ENCODE measurements around the gene PPIL3. TPM values are rescaled to one million over a fixed set of nuclear protein-coding genes. Genes with fewer than 3 reads are reported as not detected.

Gene PPIL3
- total RNA-seq, 1 experiment from 2014 or later: 33.0 TPM

DNA sequence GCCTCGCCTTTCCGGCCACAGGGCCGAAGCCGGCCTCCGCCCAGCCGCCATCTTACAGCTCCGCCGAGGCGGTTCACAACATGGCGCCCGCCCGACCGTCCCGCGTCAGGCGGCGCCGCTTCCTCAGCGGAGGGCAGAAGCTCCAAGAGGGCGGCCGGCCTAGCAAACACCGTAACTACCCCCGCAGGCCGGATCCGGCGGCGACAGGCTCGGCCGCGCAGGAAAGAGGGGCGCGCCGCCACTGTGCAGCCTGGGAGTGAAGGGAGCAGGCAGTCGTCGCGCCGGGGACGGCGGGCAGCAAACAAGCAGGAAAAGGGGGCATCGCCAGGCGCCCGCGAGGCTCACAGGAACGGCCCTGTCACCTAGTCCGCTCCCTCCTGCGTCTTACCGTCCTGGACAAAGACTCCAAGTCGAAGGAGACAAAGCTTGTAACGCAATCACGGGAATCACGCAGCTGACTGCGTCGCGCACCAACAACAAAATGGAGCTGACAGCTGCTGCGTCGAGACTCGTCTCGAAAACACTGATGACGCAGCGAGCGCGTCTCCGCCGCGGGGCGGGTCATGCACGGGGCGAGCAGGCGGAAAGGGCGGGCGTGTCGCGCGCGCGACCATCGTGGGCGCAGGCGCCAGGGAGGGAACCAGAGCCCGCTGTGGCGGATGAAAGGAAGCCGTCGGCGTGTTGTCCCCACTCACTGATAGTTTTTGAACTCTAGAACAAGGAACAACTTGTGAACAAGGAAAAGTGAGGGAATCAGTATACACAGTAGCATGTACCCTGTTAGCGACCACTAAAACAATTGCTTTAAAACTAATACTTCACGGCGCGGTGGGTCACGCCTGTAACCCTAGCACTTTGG is 24.5 kb downstream of the PPIL3 start, which contains the start of gene CLK1:
Gene CLK1, minus strand, starts transcription at position 483 of the 859 bp plus-strand sequence. CDS start 2,796 bp downstream, outside the sequence.
- in situ Hi-C loops (cut with HindIII; ENCODE audit: low pct_unique_long_range_greater_than_20kb, low sequenced_read_pairs): no loop called here
- peak; percentile 92 for DNase-seq (ENCODE audit: low read depth, low spot score)

DNA sequence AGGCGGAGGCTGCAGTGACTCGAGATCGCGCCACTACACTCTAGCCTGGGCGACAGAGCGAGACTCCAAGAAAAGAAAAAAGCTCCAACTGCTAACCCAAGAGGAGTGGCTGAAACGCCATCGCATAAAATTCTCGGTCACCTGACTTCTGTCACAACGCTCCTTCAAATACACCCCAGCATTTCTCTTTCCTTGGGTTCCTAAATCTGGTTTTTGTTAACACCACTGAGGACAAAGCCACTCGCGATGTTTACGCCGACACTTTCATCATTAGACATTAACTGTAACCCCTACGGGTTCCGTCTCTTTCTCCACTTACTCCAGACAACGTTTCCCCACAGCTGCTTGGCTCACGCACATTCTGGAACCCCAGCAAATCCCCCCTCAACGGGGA is 25.1 kb downstream of the PPIL3 start:
- in situ Hi-C loops (cut with HindIII; ENCODE audit: low pct_unique_long_range_greater_than_20kb, low sequenced_read_pairs): no loop called here
- DNase-seq (ENCODE audit: low read depth, low spot score): no peak

- in situ Hi-C loops (cut with HindIII; ENCODE audit: low pct_unique_long_range_greater_than_20kb, low sequenced_read_pairs): no loop called here
- DNase-seq (ENCODE audit: low read depth, low spot score): peak; percentile 66
Measured at GRCh38 chr2:200862532-200863000, 26.3 kb downstream of the PPIL3 start.

- in situ Hi-C loops (cut with HindIII; ENCODE audit: low pct_unique_long_range_greater_than_20kb, low sequenced_read_pairs): no loop called here
- DNase-seq (ENCODE audit: low read depth, low spot score): no peak
Measured at GRCh38 chr2:200861617-200862155, 27.2 kb downstream of the PPIL3 start.

GRCh38 chr2:200860092-200860795 is 28.6 kb downstream of the PPIL3 start:
- in situ Hi-C loops (cut with HindIII; ENCODE audit: low pct_unique_long_range_greater_than_20kb, low sequenced_read_pairs): no loop called here
- peak; percentile 58 for DNase-seq (ENCODE audit: low read depth, low spot score)

DNA sequence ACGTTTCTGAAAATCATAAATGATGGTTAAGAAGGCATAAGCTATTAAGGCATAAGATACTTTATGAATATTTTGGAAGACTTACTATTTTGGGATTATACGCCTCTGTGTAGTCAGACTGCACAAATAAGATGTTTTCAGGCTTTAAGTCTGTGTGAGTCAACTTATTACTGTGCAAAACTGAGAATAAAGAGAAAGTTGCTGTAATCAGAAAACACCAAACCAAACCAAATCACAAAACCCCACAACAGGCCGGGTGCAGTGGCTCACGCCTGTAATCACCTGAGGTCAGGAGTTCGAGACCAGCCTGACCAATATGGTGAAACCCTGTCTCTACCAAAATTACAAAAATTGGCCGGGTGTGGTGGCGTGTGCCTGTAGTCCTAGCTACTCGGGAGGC is 32.1 kb downstream of the PPIL3 start:
- DNase-seq (ENCODE audit: low read depth, low spot score): no peak
- in situ Hi-C loops (cut with HindIII; ENCODE audit: low pct_unique_long_range_greater_than_20kb, low sequenced_read_pairs): no loop called here

DNA sequence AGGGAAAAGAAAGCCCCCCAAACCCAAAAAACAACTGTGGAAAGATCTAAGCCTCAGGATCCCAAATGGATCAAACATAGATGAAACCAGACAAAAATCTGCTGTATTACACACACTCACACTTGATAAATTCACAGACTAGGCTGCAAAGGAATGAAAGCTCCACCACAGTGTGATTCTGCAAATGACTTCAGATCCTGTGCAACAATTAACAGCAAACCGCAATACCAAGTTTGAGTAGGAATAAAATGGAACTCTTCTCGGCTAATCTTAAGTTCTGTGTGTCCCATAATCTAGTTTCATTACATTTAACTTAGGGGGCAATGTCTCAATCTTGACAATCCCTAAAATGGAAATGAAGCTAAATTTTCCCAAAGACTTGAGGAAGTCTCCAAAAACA is 36.3 kb downstream of the PPIL3 start:
- DNase-seq (ENCODE audit: low read depth, low spot score): no peak
- in situ Hi-C loops (cut with HindIII; ENCODE audit: low pct_unique_long_range_greater_than_20kb, low sequenced_read_pairs): no loop called here

GRCh38 chr2:200851398-200852248 is 37.3 kb downstream of the PPIL3 start:
- in situ Hi-C loops (cut with HindIII; ENCODE audit: low pct_unique_long_range_greater_than_20kb, low sequenced_read_pairs): no loop called here
- DNase-seq (ENCODE audit: low read depth, low spot score): no peak

GRCh38 chr2:200850512-200851256 is 38.2 kb downstream of the PPIL3 start:
- in situ Hi-C loops (cut with HindIII; ENCODE audit: low pct_unique_long_range_greater_than_20kb, low sequenced_read_pairs): no loop called here
- DNase-seq (ENCODE audit: low read depth, low spot score): no peak

DNA sequence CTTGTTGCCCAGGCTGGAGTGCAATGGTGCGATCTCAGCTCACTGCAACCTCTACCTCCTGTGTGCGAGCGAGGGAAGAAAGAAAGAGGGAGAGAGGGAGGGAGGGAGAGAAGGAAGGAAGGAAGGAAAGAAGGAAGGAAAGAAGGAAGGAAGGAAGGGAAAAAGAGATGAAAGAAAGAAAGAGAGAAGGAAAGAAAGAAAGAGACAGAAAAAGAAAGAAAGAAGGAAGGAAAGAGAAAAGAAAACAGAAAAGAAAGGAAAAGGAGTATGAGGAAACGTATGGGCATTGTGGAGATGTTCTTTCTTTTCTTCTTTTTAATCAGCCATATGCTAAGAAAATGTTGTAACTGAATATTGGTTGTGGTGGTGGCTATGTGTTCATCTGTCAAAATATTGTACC is 40.9 kb downstream of the PPIL3 start:
- in situ Hi-C loops (cut with HindIII; ENCODE audit: low pct_unique_long_range_greater_than_20kb, low sequenced_read_pairs): no loop called here
- no peak for DNase-seq (ENCODE audit: low read depth, low spot score)

DNA sequence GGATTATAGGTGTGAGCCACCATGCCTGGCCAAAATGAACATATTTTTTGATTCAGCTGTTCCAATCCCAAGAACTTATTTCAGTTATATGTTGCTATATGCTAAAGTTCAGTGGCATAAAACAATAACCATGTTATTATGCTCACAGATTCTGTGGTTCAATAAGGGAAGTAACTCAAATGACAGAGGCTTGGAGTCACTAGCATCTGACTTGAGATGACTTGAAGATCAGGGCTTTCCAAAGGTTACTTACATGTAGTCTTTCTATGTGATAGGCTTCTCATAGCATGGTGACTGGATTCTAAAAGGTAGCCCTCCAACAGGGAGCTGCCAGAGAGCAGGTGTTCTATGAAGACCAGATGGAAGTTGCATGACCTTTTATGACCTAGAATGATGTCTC is 41.6 kb downstream of the PPIL3 start:
- no peak for DNase-seq (ENCODE audit: low read depth, low spot score)
- in situ Hi-C loops (cut with HindIII; ENCODE audit: low pct_unique_long_range_greater_than_20kb, low sequenced_read_pairs): no loop called here

- in situ Hi-C loops (cut with HindIII; ENCODE audit: low pct_unique_long_range_greater_than_20kb, low sequenced_read_pairs): no loop called here
- DNase-seq (ENCODE audit: low read depth, low spot score): no peak
Measured at GRCh38 chr2:200845669-200846325, 43.1 kb downstream of the PPIL3 start.

DNA sequence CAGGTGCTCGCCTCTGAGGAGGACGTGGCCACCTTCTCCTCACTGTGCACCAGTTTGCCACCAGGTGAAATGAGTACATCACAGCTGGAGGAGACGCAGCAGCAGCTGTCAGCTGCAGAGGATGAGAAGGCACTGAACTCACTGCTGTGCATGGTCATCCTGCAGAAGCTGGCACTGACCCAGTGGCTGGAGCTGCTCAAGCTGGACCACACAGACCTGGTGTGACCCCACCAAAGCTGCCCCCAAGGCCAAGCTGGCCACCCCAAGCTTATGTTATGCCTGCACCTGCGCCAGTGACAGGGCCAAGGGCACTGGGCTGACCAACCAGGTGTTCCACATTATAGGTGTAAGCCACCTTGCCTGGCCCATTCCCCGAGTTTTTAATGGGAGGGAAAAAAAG is 43.7 kb downstream of the PPIL3 start:
- in situ Hi-C loops (cut with HindIII; ENCODE audit: low pct_unique_long_range_greater_than_20kb, low sequenced_read_pairs): no loop called here
- no peak for DNase-seq (ENCODE audit: low read depth, low spot score)

DNA sequence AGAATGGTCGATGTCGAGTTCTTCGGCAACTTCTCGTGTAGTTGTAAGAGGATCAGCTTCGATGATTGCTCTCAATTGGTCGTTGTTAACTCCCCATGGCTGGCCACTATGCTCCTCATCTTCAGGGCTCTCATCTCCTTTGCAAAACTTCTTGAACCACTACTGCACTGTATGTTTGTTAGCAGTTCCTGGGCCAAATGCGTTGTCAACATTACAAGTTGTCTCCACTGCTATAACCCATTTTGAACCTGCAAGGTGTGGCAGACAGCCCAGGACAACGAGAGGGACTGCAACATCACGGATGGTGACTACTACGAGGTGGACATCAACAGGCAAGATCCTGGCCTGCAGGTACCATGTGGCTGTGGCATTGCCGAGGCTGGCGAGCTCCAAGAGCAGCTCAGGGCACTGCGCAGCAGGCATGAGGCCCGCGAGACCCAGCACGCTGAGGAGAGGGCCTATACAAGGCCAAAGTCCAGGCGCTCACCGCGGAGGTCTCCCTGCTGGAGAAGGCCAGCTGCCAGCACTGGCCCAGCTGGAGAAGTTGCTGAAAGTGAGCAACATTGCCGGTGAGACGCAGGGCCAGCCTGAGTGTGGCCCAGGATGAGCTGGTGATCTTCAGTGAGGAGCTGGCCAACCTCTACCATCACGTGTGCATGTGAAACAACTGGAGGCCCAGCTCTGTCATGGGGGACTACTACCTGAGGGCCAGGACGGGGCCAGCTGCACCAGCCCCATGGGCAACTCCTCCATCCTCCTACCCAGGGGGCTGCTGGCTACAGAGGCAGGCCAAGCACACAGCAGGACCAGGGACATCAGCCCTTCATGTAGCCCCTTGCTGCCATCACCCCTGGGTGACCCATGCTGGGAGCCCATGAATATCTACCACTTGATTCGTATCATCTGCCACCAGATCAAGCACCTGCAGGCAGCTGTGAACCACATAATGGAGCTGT is 44.6 kb downstream of the PPIL3 start:
- in situ Hi-C loops (cut with HindIII; ENCODE audit: low pct_unique_long_range_greater_than_20kb, low sequenced_read_pairs): no loop called here
- DNase-seq (ENCODE audit: low read depth, low spot score): no peak

DNA sequence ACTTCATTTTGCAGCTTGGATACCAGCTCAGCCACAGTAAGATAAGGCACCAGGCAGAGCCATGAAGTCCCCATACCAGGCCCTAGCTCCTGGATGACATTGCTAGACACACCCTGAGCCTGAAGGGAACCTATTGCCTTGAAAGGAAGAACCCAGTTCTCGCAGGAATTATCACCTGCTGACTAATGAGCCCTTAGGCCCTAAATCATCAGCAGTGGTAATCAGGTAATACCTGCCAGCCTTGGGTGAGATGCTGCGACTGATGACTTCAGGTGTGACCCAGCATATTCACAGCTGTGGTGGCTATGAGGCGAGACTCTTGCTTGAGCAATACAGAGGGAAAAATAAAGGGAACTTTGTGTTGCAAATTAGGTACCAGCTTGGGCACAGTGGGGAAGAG is 49.4 kb downstream of the PPIL3 start:
- in situ Hi-C loops (cut with HindIII; ENCODE audit: low pct_unique_long_range_greater_than_20kb, low sequenced_read_pairs): no loop called here

DNA sequence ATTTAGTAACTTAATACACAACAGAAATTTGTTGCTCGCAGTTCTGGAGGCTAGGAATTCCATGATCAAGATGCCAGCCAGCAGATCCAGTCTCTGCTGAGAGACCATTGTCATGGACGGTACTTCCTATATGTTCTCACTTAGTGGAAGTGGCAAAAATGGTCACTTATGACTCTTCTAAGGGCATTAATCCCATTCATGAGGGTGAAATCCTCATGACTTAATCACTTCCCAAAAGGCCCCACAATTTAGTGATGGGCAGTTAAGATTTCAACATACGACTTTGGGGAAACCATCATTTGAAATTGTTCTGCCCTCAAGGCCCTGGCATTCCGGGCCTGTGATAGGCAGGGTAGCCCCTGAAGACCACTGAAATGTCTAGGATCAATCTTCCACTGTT is 54.2 kb downstream of the PPIL3 start:
- DNase-seq (ENCODE audit: low read depth, low spot score): no peak
- in situ Hi-C loops (cut with HindIII; ENCODE audit: low pct_unique_long_range_greater_than_20kb, low sequenced_read_pairs): no loop called here

More for the DNA sequence above, 49.4 kb downstream of the PPIL3 start:
- no peak for DNase-seq (ENCODE audit: low read depth, low spot score)
